Activated naive CD4-positive, alpha-beta T cell treated with anti-CD3 and anti-CD28 coated beads for 36 hours (primary cell): ENCODE data around the gene RAB11FIP5. TPM values are rescaled to one million over a fixed set of nuclear protein-coding genes. Genes with fewer than 3 reads are reported as not detected.
A peak's percentile ranks its signal among the peaks of the same experiment; 100 is the strongest.

Experiments
- CTCF ChIA-PET: fragments of 350-600 bp; sonication (Branson Sonifier 250); formaldehyde crosslinking; loops from one replicate; lab custom pipeline; 2021; ENCODE audit warnings: antibody characterized with exemption; lab: Charles Lee
- DNase-seq: peaks from one replicate; pipeline ENCODE4 v3.0.0-alpha.2; 2020
- H3K27ac Mint-ChIP-seq: one replicate; pipeline ENCODE4 v1.8.0; 2021; ENCODE audit warnings: mild to moderate bottlenecking, mixed read lengths
- H3K27me3 Mint-ChIP-seq: one replicate; pipeline ENCODE4 v1.8.0; 2021; ENCODE audit warnings: low read depth, mixed read lengths
- H3K36me3 Mint-ChIP-seq: one replicate; pipeline ENCODE4 v1.8.0; 2021; ENCODE audit warnings: low read depth, mixed read lengths
- H3K4me1 Mint-ChIP-seq: one replicate; pipeline ENCODE4 v1.8.0; 2021; ENCODE audit warnings: low read depth, mixed read lengths
- H3K4me3 Mint-ChIP-seq: one replicate; pipeline ENCODE4 v1.8.0; 2021; ENCODE audit warnings: mild to moderate bottlenecking, moderate library complexity, mixed read lengths
- H3K9me3 Mint-ChIP-seq: one replicate; pipeline ENCODE4 v1.8.0; 2021; ENCODE audit warnings: mixed read lengths
- intact Hi-C: fragments of 100-400 bp; cut with micrococcal nuclease; formaldehyde crosslinking; loops from one replicate; pipeline ENCODE4 v1.15.1; 2023
- total RNA-seq, 2 experiments: library from RNA; stranded (reverse); gene quantifications; one replicate each; pipeline ENCODE4 v1.2.3, GENCODE V29; 2021

RAB11FIP5 gene
- total RNA-seq, 2 experiments from 2014 or later, result 7.3 to 7.4 TPM

- no peak overlapping the region for H3K4me3 Mint-ChIP-seq
- DNase-seq, result no peak
- no peaks in the 10 kb centered on the region for H3K9me3 Mint-ChIP-seq
- H3K27me3 Mint-ChIP-seq, result no peaks in the 10 kb centered on the region
- H3K36me3 Mint-ChIP-seq, result no peaks in the 10 kb centered on the region
- CTCF ChIA-PET, result interaction anchor here (0.8 to 1.4 kb wide), 3 partner anchors 76 to 87 kb away, joined by 3 to 4 read pairs (median 3); no protein-coding TSS in a partner anchor
- no peak overlapping the region for H3K27ac Mint-ChIP-seq
- intact Hi-C loops, result no loop called here
- H3K4me1 Mint-ChIP-seq, result no peaks in the 10 kb centered on the region
Measured at GRCh38 chr2:73080321-73081131, 32.2 kb downstream of the RAB11FIP5 start.

DNA sequence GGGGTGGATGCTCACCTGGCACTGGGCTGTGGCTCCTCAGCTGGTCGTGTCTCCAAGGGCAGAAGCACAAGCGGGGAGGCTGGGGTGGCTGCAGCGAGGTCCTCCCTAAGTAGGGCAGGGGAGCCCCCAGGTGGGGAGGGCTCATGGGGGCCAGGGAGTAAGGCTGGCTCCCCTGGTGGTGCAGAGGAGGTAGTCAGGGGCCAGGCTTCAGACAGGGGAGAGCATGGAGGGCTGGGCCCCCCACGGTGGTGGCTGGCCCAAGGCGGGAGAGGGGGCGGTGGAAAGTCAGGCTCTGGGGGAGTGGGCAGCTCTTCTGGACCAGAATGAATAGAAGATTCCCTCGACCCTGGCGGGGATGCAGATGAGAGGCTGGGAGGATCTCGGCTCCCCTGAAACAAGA lies 33.1 kb downstream of the RAB11FIP5 start:
- Mint-ChIP-seq H3K4me1 (no peaks in the 10 kb centered on the region), H3K9me3 (no peaks in the 10 kb centered on the region), H3K36me3 (no peaks in the 10 kb centered on the region), H3K27me3 (no peaks in the 10 kb centered on the region), H3K4me3 (no peak overlapping the region), H3K27ac (no peak overlapping the region)
- intact Hi-C loops, result no loop called here
- CTCF ChIA-PET, result interaction anchor here (1.1 to 1.4 kb wide), 2 partner anchors 77 to 86 kb away, joined by 3 to 4 read pairs; no protein-coding TSS in a partner anchor
- DNase-seq, result no peak

DNA sequence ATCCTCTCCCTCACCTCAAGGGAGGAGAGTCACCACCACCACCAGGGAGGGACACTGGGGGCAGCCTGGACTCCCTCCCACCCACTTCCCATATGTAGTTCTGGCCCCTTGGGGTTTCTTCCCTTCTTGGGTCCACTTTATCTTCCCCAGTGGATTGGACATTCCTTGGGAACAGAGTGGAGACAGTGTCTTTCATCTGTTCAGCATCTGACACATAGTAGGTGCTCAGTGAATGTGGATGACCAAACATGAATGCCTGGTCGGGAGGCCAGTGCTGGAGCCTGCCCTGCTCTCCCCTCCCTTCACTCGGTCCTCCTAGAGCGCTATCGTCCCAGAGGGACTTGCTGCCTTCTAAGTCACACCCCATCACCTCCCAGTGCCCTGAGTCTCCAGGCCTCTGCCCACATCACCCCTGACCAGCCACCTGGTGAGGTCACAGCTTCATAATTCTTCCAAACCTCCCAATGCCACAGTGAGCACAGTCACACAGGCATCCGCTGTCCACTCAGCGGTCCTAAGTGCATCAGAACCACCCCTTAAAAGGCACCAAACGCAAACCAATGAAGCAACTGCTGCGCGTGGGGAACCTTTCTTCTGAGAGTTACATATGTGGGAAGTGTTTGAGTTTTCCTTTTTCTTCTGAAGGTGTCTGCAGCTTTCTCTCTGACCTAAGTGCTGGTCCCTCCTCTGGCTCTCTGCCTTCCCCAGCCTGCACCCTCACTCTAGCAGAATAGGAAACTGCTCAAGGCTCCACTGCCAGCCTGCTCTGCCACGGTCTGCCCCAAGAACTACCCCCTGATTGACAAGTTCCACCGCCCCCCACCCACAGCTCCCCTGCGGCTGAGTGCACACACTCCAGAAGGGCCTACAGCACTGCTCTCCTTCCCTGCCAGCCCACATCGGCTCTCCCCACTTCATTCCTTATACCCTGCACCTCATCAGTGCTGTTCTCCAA lies 34.0 kb downstream of the RAB11FIP5 start:
- Mint-ChIP-seq H3K27me3 (no peaks in the 10 kb centered on the region), H3K27ac (no peak overlapping the region), H3K9me3 (no peaks in the 10 kb centered on the region), H3K36me3 (no peaks in the 10 kb centered on the region), H3K4me3 (no peak overlapping the region), H3K4me1 (no peaks in the 10 kb centered on the region)
- CTCF ChIA-PET, result interaction anchor here (1.4 kb wide), 1 partner anchor 78 kb away, joined by 4 read pairs; no protein-coding TSS in a partner anchor
- no peak for DNase-seq
- intact Hi-C loops, result no loop called here

GRCh38 chr2:73077424-73077795 lies 35.3 kb downstream of the RAB11FIP5 start:
- no peaks in the 10 kb centered on the region for H3K4me1 Mint-ChIP-seq
- intact Hi-C loops, result no loop called here
- H3K36me3 Mint-ChIP-seq, result no peaks in the 10 kb centered on the region
- no peaks in the 10 kb centered on the region for H3K9me3 Mint-ChIP-seq
- no peak overlapping the region for H3K4me3 Mint-ChIP-seq
- no peak for DNase-seq
- CTCF ChIA-PET, result interaction anchor here (0.9 kb wide), 1 partner anchor 9 kb away, joined by 3 read pairs; no protein-coding TSS in a partner anchor
- H3K27ac Mint-ChIP-seq, result no peak overlapping the region
- H3K27me3 Mint-ChIP-seq, result no peaks in the 10 kb centered on the region

DNA sequence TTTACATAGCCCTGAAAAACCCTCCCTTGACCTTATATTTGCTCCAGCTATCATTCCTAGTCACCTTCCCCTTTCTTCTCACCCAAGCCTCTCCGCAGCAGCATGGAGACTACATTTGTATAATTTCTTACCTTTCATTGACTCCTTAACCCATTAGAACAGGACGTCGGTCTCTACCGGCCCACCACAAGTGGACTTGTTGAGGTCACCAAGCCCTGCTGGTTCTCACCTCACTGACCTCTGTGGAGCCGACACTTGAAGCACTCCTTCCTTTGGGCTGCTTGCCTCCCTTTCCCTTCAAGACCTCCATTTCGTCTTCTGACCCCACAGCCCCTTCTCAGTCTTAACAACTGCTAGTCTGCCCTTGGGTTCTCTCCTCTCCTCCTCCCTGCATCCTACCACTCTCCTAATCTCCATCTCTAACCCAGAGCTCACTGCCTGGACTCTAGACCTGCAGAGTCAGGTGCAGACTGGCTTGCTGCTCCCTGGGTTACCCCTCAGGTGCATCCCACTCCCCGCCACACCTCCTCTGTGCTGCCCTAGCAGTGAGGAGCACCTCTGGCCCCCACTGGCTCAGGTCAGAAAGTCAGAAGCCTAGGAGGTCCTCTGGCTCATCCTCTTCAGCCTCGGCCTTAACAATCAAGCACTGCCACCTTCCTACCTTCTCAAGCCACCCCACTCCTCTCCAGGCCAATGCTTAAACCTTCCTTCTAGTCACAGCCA lies 35.9 kb downstream of the RAB11FIP5 start:
- H3K4me3 Mint-ChIP-seq, result no peak overlapping the region
- CTCF ChIA-PET, result interaction anchor here (0.9 kb wide), 1 partner anchor 9 kb away, joined by 3 read pairs; no protein-coding TSS in a partner anchor
- H3K9me3 Mint-ChIP-seq, result no peaks in the 10 kb centered on the region
- no peaks in the 10 kb centered on the region for H3K36me3 Mint-ChIP-seq
- H3K27me3 Mint-ChIP-seq, result no peaks in the 10 kb centered on the region
- no peak for DNase-seq
- H3K4me1 Mint-ChIP-seq, result peaks cover 4% of the 10 kb centered on the region
- intact Hi-C loops, result no loop called here
- H3K27ac Mint-ChIP-seq, result no peak overlapping the region

DNA sequence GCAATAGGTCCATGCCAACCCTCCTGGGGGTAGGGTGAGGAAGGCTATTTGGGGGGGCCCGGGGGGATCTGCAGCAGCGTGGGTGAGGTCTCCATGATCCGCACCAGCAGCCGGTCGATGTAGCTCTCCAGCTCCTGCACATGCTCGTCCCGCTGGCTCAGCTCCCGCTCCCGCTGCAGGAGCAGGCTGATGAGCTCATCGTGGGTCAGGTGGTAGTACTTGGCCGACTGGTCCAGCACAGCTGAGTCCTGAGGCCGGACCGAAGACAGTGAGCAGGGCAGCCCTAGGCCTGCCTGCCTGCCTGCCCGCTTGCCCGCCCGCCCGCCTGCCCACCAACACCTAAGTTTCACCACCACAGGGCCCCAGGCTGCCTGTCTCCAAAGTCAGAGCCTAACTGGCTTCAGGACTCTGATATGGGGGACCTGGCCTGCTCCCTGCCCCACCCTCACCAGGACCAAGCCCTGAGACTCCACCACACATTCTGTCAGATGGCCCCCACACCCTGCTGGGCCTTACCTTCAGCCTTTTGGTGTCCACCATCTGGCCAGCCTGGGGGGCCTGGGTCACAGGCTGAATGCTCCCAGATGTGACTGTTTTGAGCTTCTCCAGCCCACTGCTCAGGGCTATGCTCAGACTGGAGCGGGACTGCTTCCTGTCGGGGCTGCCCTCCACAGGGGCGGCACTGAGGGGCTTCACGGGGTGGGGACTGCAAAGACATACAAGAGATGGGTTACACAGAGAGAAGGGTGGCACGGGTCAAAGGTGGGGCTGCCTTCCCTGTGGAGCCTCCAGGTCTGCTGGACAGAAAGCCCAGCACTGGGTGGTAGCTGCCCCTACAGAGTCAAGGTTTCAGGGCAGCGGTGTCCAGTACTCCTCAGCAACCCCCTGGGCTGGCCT lies 37.0 kb downstream of the RAB11FIP5 start:
- H3K27me3 Mint-ChIP-seq, result no peaks in the 10 kb centered on the region
- H3K4me1 Mint-ChIP-seq, result peaks cover 4% of the 10 kb centered on the region
- H3K36me3 Mint-ChIP-seq, result no peaks in the 10 kb centered on the region
- CTCF ChIA-PET, result interaction anchor here (0.7 to 1.1 kb wide), 2 partner anchors 101 to 1655 kb away, joined by 3 to 4 read pairs; no protein-coding TSS in a partner anchor
- no peaks in the 10 kb centered on the region for H3K9me3 Mint-ChIP-seq
- intact Hi-C loops, result no loop called here
- H3K4me3 Mint-ChIP-seq, result no peak overlapping the region
- H3K27ac Mint-ChIP-seq, result no peak overlapping the region
- no peak for DNase-seq

- no peak overlapping the region for H3K27ac Mint-ChIP-seq
- intact Hi-C loops, result loop anchor here (5.0 kb wide), 1 partner anchor 88 kb away; no protein-coding TSS in a partner anchor
- no peak overlapping the region for H3K4me3 Mint-ChIP-seq
Measured at GRCh38 chr2:73074110-73075069, 38.4 kb downstream of the RAB11FIP5 start.

DNA sequence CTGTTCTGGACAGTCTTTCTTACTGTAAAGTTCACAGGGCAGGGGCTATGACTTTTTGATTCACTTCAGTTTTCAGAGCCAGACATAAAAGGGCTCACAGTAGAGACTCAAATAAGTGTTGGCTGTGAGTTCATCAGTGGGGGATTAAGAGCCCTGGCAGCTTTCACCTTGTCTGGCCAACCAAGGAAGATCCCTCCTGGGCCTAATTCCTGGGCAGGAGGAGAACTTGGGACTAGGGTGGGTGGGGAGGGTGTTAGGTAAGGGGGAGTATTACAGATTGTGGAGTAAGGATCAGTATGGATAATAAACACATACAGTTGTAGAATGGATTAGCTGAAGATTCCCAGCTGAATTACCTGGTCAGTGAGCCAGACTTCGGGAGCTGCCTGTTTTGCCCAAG lies 40.3 kb downstream of the RAB11FIP5 start:
- CTCF ChIA-PET, result interaction anchor here (0.7 to 1.7 kb wide), 3 partner anchors 14 to 105 kb away, joined by 3 to 9 read pairs (median 8); no protein-coding TSS in a partner anchor
- Mint-ChIP-seq H3K9me3 (no peaks in the 10 kb centered on the region), H3K27ac (peak overlapping the region; percentile 87), H3K4me3 (peak overlapping the region; percentile 88), H3K27me3 (no peaks in the 10 kb centered on the region), H3K36me3 (no peaks in the 10 kb centered on the region), H3K4me1 (peaks cover 20% of the 10 kb centered on the region)
- DNase-seq, result no peak
- intact Hi-C loops, result loop anchor here (5.0 kb wide), 1 partner anchor 90 kb away; no protein-coding TSS in a partner anchor

More at GRCh38 chr2:73074110-73075069, 38.4 kb downstream of the RAB11FIP5 start:
- Mint-ChIP-seq H3K27me3 (no peaks in the 10 kb centered on the region), H3K9me3 (no peaks in the 10 kb centered on the region), H3K36me3 (no peaks in the 10 kb centered on the region), H3K4me1 (peaks cover 12% of the 10 kb centered on the region)
- CTCF ChIA-PET, result interaction anchor here (1.1 kb wide), 1 partner anchor 103 kb away, joined by 4 read pairs; no protein-coding TSS in a partner anchor
- DNase-seq, result no peak

DNA sequence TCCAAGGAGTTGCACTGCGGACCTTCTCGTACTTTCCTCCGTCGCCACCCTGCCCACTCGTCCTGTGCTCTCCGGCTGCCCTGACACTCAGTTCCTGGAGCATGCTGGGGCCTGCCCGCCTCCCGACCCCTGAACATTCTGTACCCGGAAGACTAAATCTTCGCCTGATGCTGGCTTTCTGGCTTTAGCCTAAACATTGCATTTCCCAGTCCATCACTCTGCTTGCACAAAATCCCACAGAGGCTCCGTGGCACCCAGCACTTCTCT lies 40.7 kb downstream of the RAB11FIP5 start:
- H3K4me1 Mint-ChIP-seq, result peaks cover 20% of the 10 kb centered on the region
- CTCF ChIA-PET, result interaction anchor here (1.6 to 1.7 kb wide), 2 partner anchors 15 to 105 kb away, joined by 8 to 9 read pairs; no protein-coding TSS in a partner anchor
- H3K27me3 Mint-ChIP-seq, result no peaks in the 10 kb centered on the region
- peak overlapping the region; percentile 88 for H3K4me3 Mint-ChIP-seq
- no peaks in the 10 kb centered on the region for H3K36me3 Mint-ChIP-seq
- peak overlapping the region; percentile 87 for H3K27ac Mint-ChIP-seq
- peak; percentile 18 for DNase-seq
- H3K9me3 Mint-ChIP-seq, result no peaks in the 10 kb centered on the region
- intact Hi-C loops, result loop anchor here (5.0 kb wide), 1 partner anchor 90 kb away; no protein-coding TSS in a partner anchor
